ENCODE results near the gene MEPCE.

DNA sequence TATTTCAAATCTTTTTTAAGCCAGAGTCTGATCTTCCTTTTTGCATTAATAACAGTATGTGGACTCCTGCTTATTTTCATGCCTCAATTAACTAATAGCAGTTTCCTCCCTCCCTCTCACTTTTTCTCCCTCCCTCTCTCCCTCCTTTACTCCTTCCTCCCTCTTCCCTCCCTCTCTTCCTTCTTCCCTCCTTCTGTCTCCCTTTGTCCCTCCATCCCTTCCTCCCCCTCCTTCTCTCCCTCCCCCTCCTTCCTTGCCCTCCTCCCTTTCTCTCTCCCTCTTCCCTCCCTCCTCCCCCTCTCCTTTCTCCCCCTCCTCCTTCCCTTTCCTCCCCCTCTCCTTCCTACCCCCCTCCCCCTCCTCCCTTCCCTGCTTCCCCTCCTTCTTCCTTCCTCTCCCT is 3.1 kb upstream of the MEPCE start:
- TF ChIP-seq CTCF (IDR thresholded peaks at IDR 0.05; ENCODE audit: low read depth, low read length, poor library complexity, severe bottlenecking): no peak
- no peak for TF ChIP-seq EZH2phosphoT487 (IDR thresholded peaks at IDR 0.05; ENCODE audit: borderline replicate concordance, low read length)

Data from DOHH2 (cell line).